GM19395 (cell line): ENCODE data around the gene TNMD.

Source experiments
- ATAC-seq: cut with Tn5 transposase; IDR thresholded peaks from one replicate; pipeline ENCODE4 v1.9.1; 2021; ENCODE audit warnings: mild to moderate bottlenecking, moderate library complexity; ENCODE audit not compliant: unreplicated experiment

The TNMD gene

DNA sequence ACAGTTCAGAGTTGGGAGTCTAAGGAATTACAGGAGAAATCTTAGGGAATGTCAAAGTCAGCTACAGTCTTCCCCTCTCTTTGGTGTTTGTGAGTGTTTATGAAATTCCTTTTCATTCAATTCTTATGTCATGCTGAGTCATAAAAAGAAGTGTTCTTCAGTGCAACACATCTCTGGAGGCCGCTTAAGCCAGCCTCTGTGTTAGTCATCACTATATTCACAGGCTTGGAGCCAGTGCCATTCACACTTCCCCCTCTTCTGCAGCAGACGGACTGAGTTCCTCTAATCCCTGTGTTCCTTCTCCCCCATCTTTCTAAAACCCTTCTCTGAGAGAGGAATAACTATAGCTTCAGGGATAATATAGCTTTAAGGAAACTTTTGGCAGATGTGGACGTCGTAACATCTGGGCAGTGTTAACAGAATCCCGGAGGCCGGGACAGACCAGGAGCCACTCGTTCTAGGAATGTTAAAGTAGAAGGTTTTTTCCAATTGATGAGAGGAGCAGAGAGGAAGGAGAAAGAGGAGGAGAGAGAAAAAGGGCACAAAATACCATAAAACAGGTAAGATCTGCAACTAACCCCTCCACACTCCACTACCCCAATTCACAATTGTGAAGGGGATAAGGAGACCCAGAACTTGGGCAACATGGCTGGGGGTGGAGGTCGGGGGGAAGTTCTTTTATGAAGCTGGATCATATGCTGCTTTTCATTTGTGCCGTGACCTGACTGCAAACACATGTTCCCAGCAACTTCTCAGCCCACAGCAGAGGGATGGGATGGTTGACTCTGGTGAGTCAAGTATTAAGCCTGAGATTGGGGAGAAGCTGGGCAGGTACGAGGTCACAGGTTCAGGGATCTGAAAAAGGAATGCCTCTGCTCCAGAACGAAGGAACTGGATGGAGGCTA, 59.5 kb downstream of the TNMD start, which contains the start of gene SRPX2:
Gene SRPX2 (plus strand): TSS at position 244 of the 905 bp plus-strand sequence. CDS start 2,124 bp downstream, outside the sequence.
- ATAC-seq: no peak

DNA sequence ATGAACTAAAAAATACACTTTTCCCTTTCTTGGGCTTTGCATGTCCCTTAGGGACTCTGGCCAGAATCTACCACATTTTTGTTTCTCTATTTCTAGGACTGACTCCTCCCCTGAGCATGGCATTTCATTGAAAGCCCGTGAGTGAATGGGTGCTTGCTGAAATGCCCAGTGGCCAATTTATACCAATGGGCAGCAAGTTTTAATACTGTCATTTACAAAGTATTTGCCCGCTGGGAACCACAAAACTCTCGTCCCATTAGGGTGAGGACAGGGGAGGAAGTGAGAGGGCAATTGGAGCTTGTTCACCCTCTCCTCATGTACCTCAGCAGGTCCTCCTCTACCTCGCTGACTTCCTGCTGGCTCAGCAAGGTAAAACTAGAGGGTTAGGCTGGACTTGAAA, 60.4 kb downstream of the TNMD start:
- ATAC-seq: no peak

DNA sequence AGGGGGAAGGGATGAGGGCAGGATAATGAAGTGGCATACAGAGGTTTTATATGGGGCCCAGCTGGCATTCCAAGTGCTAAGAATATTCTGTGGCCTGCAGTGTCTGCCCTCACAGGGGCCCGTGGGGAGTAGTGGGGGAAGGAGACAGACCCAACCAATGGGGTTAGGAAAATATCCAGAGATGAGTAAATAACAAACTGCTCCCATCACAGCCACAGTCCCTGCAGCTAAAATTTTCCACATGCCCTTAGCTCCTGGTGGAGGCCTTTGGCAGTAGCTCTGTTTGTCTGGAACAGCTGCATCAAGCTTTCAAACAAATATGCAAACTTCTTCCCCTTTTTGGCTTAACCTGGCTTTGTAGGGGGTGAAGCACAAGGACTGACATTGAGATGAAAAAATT, 62.4 kb downstream of the TNMD start:
- no peak for ATAC-seq

DNA sequence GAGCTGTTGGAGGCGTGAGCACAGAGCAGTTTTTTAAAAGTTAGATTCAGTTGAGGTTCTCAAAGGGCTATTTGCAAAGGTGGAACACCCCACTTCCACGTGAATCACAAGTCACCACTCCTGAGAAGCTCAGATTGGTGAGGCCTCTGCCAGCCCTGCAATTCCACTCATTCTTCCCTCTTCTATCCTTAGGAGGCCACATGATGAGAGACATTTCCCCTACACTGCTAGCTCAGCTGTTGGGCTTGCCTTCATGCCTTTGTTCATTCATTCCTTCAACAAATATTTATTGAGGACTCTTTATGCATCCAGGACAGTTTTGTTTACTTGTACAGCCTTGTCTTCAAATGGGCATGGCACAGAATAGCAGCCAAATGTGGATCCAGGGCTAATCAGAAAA, 63.0 kb downstream of the TNMD start:
- no peak for ATAC-seq

DNA sequence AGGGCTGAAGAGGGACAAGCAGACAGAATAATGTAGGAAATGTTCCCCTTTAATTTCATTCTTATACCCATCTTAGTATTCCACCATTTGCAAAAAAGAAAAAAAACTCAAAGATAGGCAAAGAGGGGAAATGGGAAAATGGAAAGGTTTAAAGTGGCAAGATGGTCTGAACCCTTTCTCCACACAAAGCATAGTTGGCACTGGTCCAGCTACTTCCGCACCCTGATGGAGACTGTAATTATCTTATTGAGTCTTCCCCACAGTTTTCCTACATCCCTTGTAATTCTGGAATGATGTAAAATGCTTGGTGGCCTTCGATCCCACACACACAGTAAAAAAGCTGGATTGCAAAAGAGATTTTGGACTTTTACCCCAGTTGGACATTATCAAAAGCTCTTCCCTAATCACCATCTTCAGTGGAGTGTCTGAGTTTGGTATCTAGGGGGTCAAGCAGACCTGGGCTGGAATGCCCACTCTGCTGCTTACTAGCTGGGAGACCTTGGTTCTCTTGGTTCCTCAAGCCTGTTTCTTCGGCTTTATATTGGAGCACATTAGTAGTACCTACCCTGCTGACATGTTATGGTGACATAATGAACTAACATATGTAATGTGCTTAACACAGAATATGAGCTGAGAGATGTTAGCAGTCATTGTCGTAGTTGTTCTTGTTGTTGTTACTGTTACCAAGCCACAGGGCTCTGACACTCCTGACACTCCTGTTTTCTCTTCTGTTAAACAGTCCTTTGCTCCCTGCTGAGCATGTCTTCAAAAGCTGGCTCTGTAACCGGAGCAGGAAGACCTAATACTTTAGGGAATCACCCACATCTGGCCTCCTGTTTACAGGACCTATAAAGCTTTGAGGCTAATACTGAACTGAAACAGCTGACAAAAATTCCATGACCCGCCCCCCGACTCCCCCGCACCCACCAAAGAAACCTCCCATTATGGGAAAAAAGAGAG, 64.0 kb downstream of the TNMD start:
- no peak for ATAC-seq
